Stimulated activated CD8-positive, alpha-beta memory T cell treated with anti-CD3 and anti-CD28 coated beads, Interleukin-12 subunit alpha, Interleukin-12 subunit beta, amount 100 ng/mL, for 24 hours (primary cell): ENCODE measurements around the gene MAL.
"Not testable (repeated sequence)": the region's sequence is repeated elsewhere in the genome, so short reads cannot be mapped to it uniquely, and the experiment has no call there.

Experiments used
- DNase-seq: peaks from one replicate; pipeline ENCODE4 v3.0.0-alpha.2; 2020; ENCODE audit errors: extremely low read depth

MAL gene

GRCh38 chr2:95098273-95098672, 72.8 kb downstream of the MAL start:
- not testable (repeated sequence) for DNase-seq

- no peak for DNase-seq
These were observed 74.4 kb downstream of the MAL start for GRCh38 chr2:95099910-95100309.
